Measurements from ENCODE around the gene UTP14C.

- TF ChIP-seq CTCF (IDR thresholded peaks at IDR 0.05): no peak
- TF ChIP-seq ZFX (IDR thresholded peaks at IDR 0.05; ENCODE audit: borderline replicate concordance): no peak
These were observed 48.1 kb upstream of the UTP14C start for GRCh38 chr13:51976423-51976822.

Measured in 22Rv1 (cell line).